Measurements from ENCODE around the gene TTC33.
"Not testable (repeated sequence)": the region's sequence is repeated elsewhere in the genome, so short reads cannot be mapped to it uniquely, and the experiment has no call there.

Gene TTC33

GRCh38 chr5:40594811-40595210 lies 160.9 kb downstream of the TTC33 start:
- Histone ChIP-seq H4K8ac (ENCODE audit: low read depth, low read length) (no peak overlapping the region), H3K79me1 (ENCODE audit: low read length) (no peaks in the 10 kb centered on the region), H3K4me2 (ENCODE audit: low read length) (no peak overlapping the region), H3K4me1 (ENCODE audit: control insufficient read depth in 1 of 2, insufficient read depth in 2 of 2, low read length in 2 of 2) (peaks cover 0 to under 1% of the 10 kb centered on the region in 2 experiments), H3K27ac (ENCODE audit: low read depth, low read length) (no peak overlapping the region), H4K12ac (ENCODE audit: low read depth, low read length) (no peak overlapping the region), H2BK5ac (ENCODE audit: low read depth, low read length, poor library complexity) (no peak overlapping the region), H3K4me3 (ENCODE audit: low read depth, low read length) (no peak overlapping the region), H3K4ac (ENCODE audit: low read depth, low read length) (no peak overlapping the region), H3K79me2 (ENCODE audit: control insufficient read depth, insufficient read depth, low read length, poor library complexity) (no peaks in the 10 kb centered on the region), H3K9me3 (ENCODE audit: insufficient read depth, low read depth, low read length) (no peaks in the 10 kb centered on the region), H3K18ac (ENCODE audit: low read length) (no peak overlapping the region), H3K27me3 (ENCODE audit: insufficient read depth, low read length) (no peaks in the 10 kb centered on the region), H4K91ac (ENCODE audit: low read depth, low read length) (no peak overlapping the region), H3K23ac (ENCODE audit: low read length) (no peak overlapping the region), H3K14ac (ENCODE audit: low read length) (no peak overlapping the region), H2AFZ (ENCODE audit: insufficient read depth, low read length, poor library complexity) (no peak overlapping the region), H2BK120ac (ENCODE audit: insufficient read depth, low read length, poor library complexity) (no peak overlapping the region), H3K36me3 (ENCODE audit: control insufficient read depth in 1 of 2, insufficient read depth in 2 of 2, low read length in 2 of 2) (no peaks in the 10 kb centered on the region), H2BK12ac (ENCODE audit: low read length) (no peak overlapping the region), H3K9ac (ENCODE audit: low read length) (no peak overlapping the region), H2AK5ac (ENCODE audit: low read length) (no peak overlapping the region)
- no CpG with 5 or more reads among the region's 1 CpG for WGBS (ENCODE audit: extremely low coverage, insufficient coverage, insufficient read length)
- no peak for DNase-seq

- H3K79me1 ChIP-seq (ENCODE audit: low read length); H3K18ac ChIP-seq (ENCODE audit: low read length); DNase-seq; H4K91ac ChIP-seq (ENCODE audit: low read depth, low read length); H3K36me3 ChIP-seq (ENCODE audit: control insufficient read depth in 1 of 2, insufficient read depth in 2 of 2, low read length in 2 of 2); H2BK120ac ChIP-seq (ENCODE audit: insufficient read depth, low read length, poor library complexity); H3K27me3 ChIP-seq (ENCODE audit: insufficient read depth, low read length); H2AK5ac ChIP-seq (ENCODE audit: low read length); H3K23ac ChIP-seq (ENCODE audit: low read length); H4K12ac ChIP-seq (ENCODE audit: low read depth, low read length); H3K9me3 ChIP-seq (ENCODE audit: insufficient read depth, low read depth, low read length); H3K27ac ChIP-seq (ENCODE audit: low read depth, low read length); H3K9ac ChIP-seq (ENCODE audit: low read length); H2BK12ac ChIP-seq (ENCODE audit: low read length); H3K4me2 ChIP-seq (ENCODE audit: low read length); H3K4me3 ChIP-seq (ENCODE audit: low read depth, low read length); H3K14ac ChIP-seq (ENCODE audit: low read length); H3K79me2 ChIP-seq (ENCODE audit: control insufficient read depth, insufficient read depth, low read length, poor library complexity); H4K8ac ChIP-seq (ENCODE audit: low read depth, low read length); H3K4ac ChIP-seq (ENCODE audit: low read depth, low read length); H2BK5ac ChIP-seq (ENCODE audit: low read depth, low read length, poor library complexity); H2AFZ ChIP-seq (ENCODE audit: insufficient read depth, low read length, poor library complexity); H3K4me1 ChIP-seq (ENCODE audit: control insufficient read depth in 1 of 2, insufficient read depth in 2 of 2, low read length in 2 of 2): not testable (repeated sequence)
- no CpG with 5 or more reads among the region's 10 CpGs for WGBS (ENCODE audit: extremely low coverage, insufficient coverage, insufficient read length)
Measured at GRCh38 chr5:40591727-40592396, 163.9 kb downstream of the TTC33 start.

- no peak overlapping the region for H3K4me3 ChIP-seq (ENCODE audit: low read depth, low read length)
- H2AFZ ChIP-seq (ENCODE audit: insufficient read depth, low read length, poor library complexity) = no peak overlapping the region
- no peak overlapping the region for H4K8ac ChIP-seq (ENCODE audit: low read depth, low read length)
- H2AK5ac ChIP-seq (ENCODE audit: low read length) = no peak overlapping the region
- DNase-seq = peak; percentile 32 to 77
- WGBS (ENCODE audit: extremely low coverage, insufficient coverage, insufficient read length) = no CpG with 5 or more reads among the region's 1 CpG
- H2BK12ac ChIP-seq (ENCODE audit: low read length) = no peak overlapping the region
- no peak overlapping the region for H2BK120ac ChIP-seq (ENCODE audit: insufficient read depth, low read length, poor library complexity)
- no peak overlapping the region for H3K23ac ChIP-seq (ENCODE audit: low read length)
- no peaks in the 10 kb centered on the region for H3K9me3 ChIP-seq (ENCODE audit: insufficient read depth, low read depth, low read length)
- no peak overlapping the region for H3K4me2 ChIP-seq (ENCODE audit: low read length)
- no peak overlapping the region for H3K14ac ChIP-seq (ENCODE audit: low read length)
- peaks cover 2% of the 10 kb centered on the region for H3K79me1 ChIP-seq (ENCODE audit: low read length)
- no peaks in the 10 kb centered on the region for H3K27me3 ChIP-seq (ENCODE audit: insufficient read depth, low read length)
- no peak overlapping the region for H3K18ac ChIP-seq (ENCODE audit: low read length)
- H3K4ac ChIP-seq (ENCODE audit: low read depth, low read length) = no peak overlapping the region
- H4K12ac ChIP-seq (ENCODE audit: low read depth, low read length) = no peak overlapping the region
- H3K9ac ChIP-seq (ENCODE audit: low read length) = no peak overlapping the region
- H3K36me3 ChIP-seq (ENCODE audit: control insufficient read depth in 1 of 2, insufficient read depth in 2 of 2, low read length in 2 of 2) = no peaks in the 10 kb centered on the region
- no peaks in the 10 kb centered on the region for H3K79me2 ChIP-seq (ENCODE audit: control insufficient read depth, insufficient read depth, low read length, poor library complexity)
- no peak overlapping the region for H2BK5ac ChIP-seq (ENCODE audit: low read depth, low read length, poor library complexity)
- H3K4me1 ChIP-seq (ENCODE audit: control insufficient read depth in 1 of 2, insufficient read depth in 2 of 2, low read length in 2 of 2) = no peaks in the 10 kb centered on the region
- no peak overlapping the region for H4K91ac ChIP-seq (ENCODE audit: low read depth, low read length)
- H3K27ac ChIP-seq (ENCODE audit: low read depth, low read length) = no peak overlapping the region
Measured at GRCh38 chr5:40587376-40587775, 168.4 kb downstream of the TTC33 start.

- Histone ChIP-seq H3K18ac (ENCODE audit: low read length) (no peak overlapping the region), H4K12ac (ENCODE audit: low read depth, low read length) (no peak overlapping the region), H4K91ac (ENCODE audit: low read depth, low read length) (no peak overlapping the region), H2AFZ (ENCODE audit: insufficient read depth, low read length, poor library complexity) (no peak overlapping the region), H3K23ac (ENCODE audit: low read length) (no peak overlapping the region), H3K4me3 (ENCODE audit: low read depth, low read length) (no peak overlapping the region), H3K27me3 (ENCODE audit: insufficient read depth, low read length) (no peaks in the 10 kb centered on the region), H3K4me2 (ENCODE audit: low read length) (no peak overlapping the region), H3K14ac (ENCODE audit: low read length) (no peak overlapping the region), H3K4ac (ENCODE audit: low read depth, low read length) (no peak overlapping the region), H2AK5ac (ENCODE audit: low read length) (no peak overlapping the region), H4K8ac (ENCODE audit: low read depth, low read length) (no peak overlapping the region), H2BK5ac (ENCODE audit: low read depth, low read length, poor library complexity) (no peak overlapping the region), H2BK120ac (ENCODE audit: insufficient read depth, low read length, poor library complexity) (no peak overlapping the region), H2BK12ac (ENCODE audit: low read length) (no peak overlapping the region), H3K79me2 (ENCODE audit: control insufficient read depth, insufficient read depth, low read length, poor library complexity) (no peaks in the 10 kb centered on the region), H3K27ac (ENCODE audit: low read depth, low read length) (no peak overlapping the region), H3K9me3 (ENCODE audit: insufficient read depth, low read depth, low read length) (no peaks in the 10 kb centered on the region), H3K79me1 (ENCODE audit: low read length) (peaks cover 2% of the 10 kb centered on the region), H3K4me1 (ENCODE audit: control insufficient read depth in 1 of 2, insufficient read depth in 2 of 2, low read length in 2 of 2) (no peaks in the 10 kb centered on the region), H3K9ac (ENCODE audit: low read length) (no peak overlapping the region), H3K36me3 (ENCODE audit: control insufficient read depth in 1 of 2, insufficient read depth in 2 of 2, low read length in 2 of 2) (no peaks in the 10 kb centered on the region)
- WGBS (ENCODE audit: extremely low coverage, insufficient coverage, insufficient read length) = no CpG with 5 or more reads among the region's 5 CpGs
- peak in 1 of 2 donors; percentile 55 for DNase-seq
Measured at GRCh38 chr5:40585537-40586267, 170.1 kb downstream of the TTC33 start.

Data from trophoblast cell (in vitro differentiated cells and primary cell).